WTC11 (cell line): ENCODE results near the gene ZNF609. TPM values are rescaled to one million over a fixed set of nuclear protein-coding genes. Genes with fewer than 3 reads are reported as not detected.
A peak's percentile ranks its signal among the peaks of the same experiment; 100 is the strongest.

ENCODE experiments used
- ATAC-seq: fragments of 200-7000 bp; cut with Tn5 transposase; 2 replicates; pipeline ENCODE4 v1.10.0; 2021; ENCODE audit warnings: mild to moderate bottlenecking, moderate library complexity
- CTCF ChIA-PET: fragments of 300-600 bp; sonication (Branson Sonifier 250); formaldehyde crosslinking; loops from one replicate; lab custom pipeline; 2021; ENCODE audit warnings: antibody characterized with exemption; lab: Charles Lee
- POLR2A ChIA-PET: fragments of 350-600 bp; sonication (Branson Sonifier 250); formaldehyde crosslinking; loops from one replicate; lab custom pipeline; 2021; ENCODE audit warnings: antibody characterized with exemption; lab: Charles Lee
- DNase-seq: peaks from one replicate; pipeline ENCODE4 v3.0.0; 2021; ENCODE audit warnings: low spot score
- H3K27ac Mint-ChIP-seq: 2 replicates; pipeline ENCODE4 v1.8.0; 2021; ENCODE audit warnings: mixed read lengths
- H3K27me3 Mint-ChIP-seq: 2 replicates; pipeline ENCODE4 v1.8.0; 2021; ENCODE audit warnings: low read depth, mild to moderate bottlenecking, moderate library complexity, mixed read lengths
- H3K36me3 Mint-ChIP-seq: 2 replicates; pipeline ENCODE4 v1.8.0; 2021; ENCODE audit warnings: mixed read lengths
- H3K4me1 Mint-ChIP-seq: 2 replicates; pipeline ENCODE4 v1.8.0; 2022; ENCODE audit warnings: mixed read lengths
- H3K4me3 Mint-ChIP-seq: 2 replicates; pipeline ENCODE4 v1.8.0; 2021; ENCODE audit warnings: mild to moderate bottlenecking, moderate library complexity, mixed read lengths
- H3K9me3 Mint-ChIP-seq: 2 replicates; pipeline ENCODE4 v1.8.0; 2021; ENCODE audit warnings: mixed read lengths
- AR ChIP-seq: fragments of 250-450 bp; sonication (Bioruptor Pico); IDR thresholded peaks from 2 replicates; pipeline ENCODE4 v1.9.0; 2021; ENCODE audit warnings: mild to moderate bottlenecking
- ATF1 ChIP-seq: sonication (generic); formaldehyde crosslinking; IDR thresholded peaks from 2 replicates; pipeline ENCODE4 v1.8.1; 2023; ENCODE audit warnings: mild to moderate bottlenecking, moderate library complexity, missing genetic modification reagents
- ATF6 ChIP-seq: sonication (generic); formaldehyde crosslinking; IDR thresholded peaks from 2 replicates; pipeline ENCODE4 v1.8.1; 2023; ENCODE audit warnings: mild to moderate bottlenecking, missing genetic modification reagents
- CBFB ChIP-seq: sonication (generic); formaldehyde crosslinking; IDR thresholded peaks from 2 replicates; pipeline ENCODE4 v1.8.1; 2022; ENCODE audit warnings: mild to moderate bottlenecking, low read depth, missing genetic modification reagents
- CREM ChIP-seq: sonication (generic); formaldehyde crosslinking; IDR thresholded peaks from 2 replicates; pipeline ENCODE4 v1.8.1; 2022; ENCODE audit warnings: mild to moderate bottlenecking, missing genetic modification reagents, moderate library complexity
- E2F1 ChIP-seq: sonication (generic); formaldehyde crosslinking; IDR thresholded peaks from 2 replicates; pipeline ENCODE4 v1.8.0; 2022; ENCODE audit warnings: mild to moderate bottlenecking, missing genetic modification reagents
- ETV6 ChIP-seq: sonication (generic); formaldehyde crosslinking; IDR thresholded peaks from 2 replicates; pipeline ENCODE4 v1.8.1; 2022; ENCODE audit warnings: mild to moderate bottlenecking, missing genetic modification reagents
- NFE2L1 ChIP-seq: sonication (generic); formaldehyde crosslinking; IDR thresholded peaks from 2 replicates; pipeline ENCODE4 v1.8.1; 2023; ENCODE audit warnings: missing genetic modification reagents
- NR3C1 ChIP-seq: sonication (generic); formaldehyde crosslinking; conservative IDR thresholded peaks from 2 replicates; pipeline ENCODE4 v1.8.1; 2023; ENCODE audit warnings: low read depth, mild to moderate bottlenecking, missing genetic modification reagents
- TEAD1 ChIP-seq: sonication (generic); formaldehyde crosslinking; IDR thresholded peaks from 2 replicates; pipeline ENCODE4 v1.8.0; 2022; ENCODE audit warnings: mild to moderate bottlenecking, missing genetic modification reagents
- TEAD4 ChIP-seq: sonication (generic); formaldehyde crosslinking; IDR thresholded peaks from 2 replicates; pipeline ENCODE4 v1.8.0; 2022; ENCODE audit warnings: mild to moderate bottlenecking, missing genetic modification reagents
- TP53 ChIP-seq: sonication (generic); formaldehyde crosslinking; IDR thresholded peaks from 2 replicates; pipeline ENCODE4 v1.8.1; 2023; ENCODE audit warnings: mild to moderate bottlenecking, missing genetic modification reagents
- USF1 ChIP-seq: sonication (generic); formaldehyde crosslinking; IDR thresholded peaks from 2 replicates; pipeline ENCODE4 v1.8.0; 2022; ENCODE audit warnings: mild to moderate bottlenecking, missing genetic modification reagents
- ZNF317 ChIP-seq: sonication (generic); formaldehyde crosslinking; IDR thresholded peaks from 2 replicates; pipeline ENCODE4 v1.8.1; 2023; ENCODE audit warnings: low read depth, mild to moderate bottlenecking, moderate library complexity, missing genetic modification reagents, borderline replicate concordance
- ZNF423 ChIP-seq: fragments of 250-450 bp; sonication (Bioruptor Pico); IDR thresholded peaks from 2 replicates; pipeline ENCODE4 v2.1.2; 2022; ENCODE audit warnings: mild to moderate bottlenecking, moderate library complexity
- ZNF532 ChIP-seq: fragments of 250-450 bp; sonication (Bioruptor Pico); IDR thresholded peaks from 2 replicates; pipeline ENCODE4 v1.9.0; 2021; ENCODE audit warnings: mild to moderate bottlenecking, borderline replicate concordance
- total RNA-seq: library from RNA; stranded (reverse); gene quantifications from 3 replicates; pipeline ENCODE4 v1.2.3, GENCODE V29; 2021
- TF ChIP-seq, protein P1 (sequence below): sonication (generic); formaldehyde crosslinking; IDR thresholded peaks from 2 replicates; pipeline ENCODE4 v1.8.1; 2022; ENCODE audit warnings: missing genetic modification reagents, borderline replicate concordance
- TF ChIP-seq, protein P2 (sequence below): sonication (generic); formaldehyde crosslinking; IDR thresholded peaks from 2 replicates; pipeline ENCODE4 v1.8.1; 2023; ENCODE audit warnings: mild to moderate bottlenecking, missing genetic modification reagents, borderline replicate concordance

The ZNF609 gene
- total RNA-seq, 1 experiment from 2014 or later = 47.4 TPM

DNA sequence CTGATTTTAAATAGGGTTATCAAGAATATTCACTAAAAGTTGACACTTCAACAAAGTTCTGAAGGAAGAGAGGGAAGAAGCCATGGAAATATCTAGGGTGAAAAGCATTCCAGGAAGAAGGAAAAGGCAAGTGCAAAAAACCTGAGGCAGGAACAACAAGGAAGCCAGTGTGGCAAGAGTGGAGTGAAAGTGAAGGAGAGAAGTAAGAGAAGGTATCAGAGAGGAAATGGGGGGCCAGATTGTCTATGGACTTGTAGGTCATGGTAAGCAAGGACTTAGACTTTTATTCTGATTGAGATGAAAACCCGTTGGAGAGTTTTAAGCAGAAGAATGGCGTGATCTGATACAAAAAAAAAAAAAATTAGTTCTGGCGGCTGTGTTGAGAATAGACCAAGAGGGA, 18.5 kb upstream of the ZNF609 start:
- Mint-ChIP-seq H3K36me3 (no peaks in the 10 kb centered on the region), H3K27me3 (no peaks in the 10 kb centered on the region), H3K4me1 (no peaks in the 10 kb centered on the region), H3K4me3 (no peak overlapping the region), H3K9me3 (no peaks in the 10 kb centered on the region), H3K27ac (peak overlapping the region; percentile 73; the same call in 1 of the 2 replicates)
- no peak for ATAC-seq
- CTCF ChIA-PET = no interaction called here
- POLR2A ChIA-PET = no interaction called here
- no peak for DNase-seq
- TF ChIP-seq CBFB (CRISPR knock-in tag) (no peak), CREM (CRISPR knock-in tag) (no peak), ETV6 (CRISPR knock-in tag) (no peak), ATF1 (CRISPR knock-in tag) (no peak), NFE2L1 (CRISPR knock-in tag) (no peak), TEAD4 (no peak), USF1 (CRISPR knock-in tag) (no peak), AR (no peak), ZNF317 (CRISPR knock-in tag) (no peak), TEAD1 (no peak), TP53 (CRISPR knock-in tag) (no peak), NR3C1 (CRISPR knock-in tag) (no peak), ZNF532 (CRISPR knock-in tag) (no peak), E2F1 (CRISPR knock-in tag) (no peak)
- TF ChIP-seq, protein P1, sequence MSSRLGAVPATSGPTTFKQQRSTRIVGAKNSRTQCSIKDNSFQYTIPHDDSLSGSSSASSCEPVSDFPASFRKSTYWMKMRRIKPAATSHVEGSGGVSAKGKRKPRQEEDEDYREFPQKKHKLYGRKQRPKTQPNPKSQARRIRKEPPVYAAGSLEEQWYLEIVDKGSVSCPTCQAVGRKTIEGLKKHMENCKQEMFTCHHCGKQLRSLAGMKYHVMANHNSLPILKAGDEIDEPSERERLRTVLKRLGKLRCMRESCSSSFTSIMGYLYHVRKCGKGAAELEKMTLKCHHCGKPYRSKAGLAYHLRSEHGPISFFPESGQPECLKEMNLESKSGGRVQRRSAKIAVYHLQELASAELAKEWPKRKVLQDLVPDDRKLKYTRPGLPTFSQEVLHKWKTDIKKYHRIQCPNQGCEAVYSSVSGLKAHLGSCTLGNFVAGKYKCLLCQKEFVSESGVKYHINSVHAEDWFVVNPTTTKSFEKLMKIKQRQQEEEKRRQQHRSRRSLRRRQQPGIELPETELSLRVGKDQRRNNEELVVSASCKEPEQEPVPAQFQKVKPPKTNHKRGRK (CRISPR knock-in tag) = no peak

GRCh38 chr15:64443016-64443415, 17.4 kb upstream of the ZNF609 start:
- no peaks in the 10 kb centered on the region for H3K4me1 Mint-ChIP-seq
- ChIA-PET CTCF (no interaction called here), POLR2A (no interaction called here)
- TF ChIP-seq ZNF423 (CRISPR knock-in tag) (no peak), USF1 (CRISPR knock-in tag) (no peak), TEAD1 (no peak), ATF6 (CRISPR knock-in tag) (no peak)
- TF ChIP-seq, protein P2, sequence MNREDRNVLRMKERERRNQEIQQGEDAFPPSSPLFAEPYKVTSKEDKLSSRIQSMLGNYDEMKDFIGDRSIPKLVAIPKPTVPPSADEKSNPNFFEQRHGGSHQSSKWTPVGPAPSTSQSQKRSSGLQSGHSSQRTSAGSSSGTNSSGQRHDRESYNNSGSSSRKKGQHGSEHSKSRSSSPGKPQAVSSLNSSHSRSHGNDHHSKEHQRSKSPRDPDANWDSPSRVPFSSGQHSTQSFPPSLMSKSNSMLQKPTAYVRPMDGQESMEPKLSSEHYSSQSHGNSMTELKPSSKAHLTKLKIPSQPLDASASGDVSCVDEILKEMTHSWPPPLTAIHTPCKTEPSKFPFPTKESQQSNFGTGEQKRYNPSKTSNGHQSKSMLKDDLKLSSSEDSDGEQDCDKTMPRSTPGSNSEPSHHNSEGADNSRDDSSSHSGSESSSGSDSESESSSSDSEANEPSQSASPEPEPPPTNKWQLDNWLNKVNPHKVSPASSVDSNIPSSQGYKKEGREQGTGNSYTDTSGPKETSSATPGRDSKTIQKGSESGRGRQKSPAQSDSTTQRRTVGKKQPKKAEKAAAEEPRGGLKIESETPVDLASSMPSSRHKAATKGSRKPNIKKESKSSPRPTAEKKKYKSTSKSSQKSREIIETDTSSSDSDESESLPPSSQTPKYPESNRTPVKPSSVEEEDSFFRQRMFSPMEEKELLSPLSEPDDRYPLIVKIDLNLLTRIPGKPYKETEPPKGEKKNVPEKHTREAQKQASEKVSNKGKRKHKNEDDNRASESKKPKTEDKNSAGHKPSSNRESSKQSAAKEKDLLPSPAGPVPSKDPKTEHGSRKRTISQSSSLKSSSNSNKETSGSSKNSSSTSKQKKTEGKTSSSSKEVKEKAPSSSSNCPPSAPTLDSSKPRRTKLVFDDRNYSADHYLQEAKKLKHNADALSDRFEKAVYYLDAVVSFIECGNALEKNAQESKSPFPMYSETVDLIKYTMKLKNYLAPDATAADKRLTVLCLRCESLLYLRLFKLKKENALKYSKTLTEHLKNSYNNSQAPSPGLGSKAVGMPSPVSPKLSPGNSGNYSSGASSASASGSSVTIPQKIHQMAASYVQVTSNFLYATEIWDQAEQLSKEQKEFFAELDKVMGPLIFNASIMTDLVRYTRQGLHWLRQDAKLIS (CRISPR knock-in tag) = no peak
- ATAC-seq (no peak), DNase-seq (no peak)
- no peaks in the 10 kb centered on the region for H3K27me3 Mint-ChIP-seq
- H3K36me3 Mint-ChIP-seq = no peaks in the 10 kb centered on the region
- H3K4me3 Mint-ChIP-seq = no peak overlapping the region
- no peaks in the 10 kb centered on the region for H3K9me3 Mint-ChIP-seq
- no peak overlapping the region for H3K27ac Mint-ChIP-seq
